Choroid plexus epithelial cell (primary cell): ENCODE measurements around the gene MNX1.

Experiments used
- DNase-seq: peaks from one replicate; pipeline ENCODE4 v3.0.0-alpha.2; 2010; ENCODE audit warnings: low read depth
- H3K4me3 ChIP-seq: 2 replicates; pipeline ENCODE4 v1.5.1; 2011; ENCODE audit warnings: low read depth, mild to moderate bottlenecking, control low read depth, low read length, moderate library complexity
- CTCF ChIP-seq: conservative IDR thresholded peaks from 2 replicates; pipeline ENCODE4 v1.5.1; 2011; ENCODE audit warnings: low read depth, mild to moderate bottlenecking, control low read depth, inconsistent platforms, low read length, moderate library complexity

The MNX1 gene

DNA sequence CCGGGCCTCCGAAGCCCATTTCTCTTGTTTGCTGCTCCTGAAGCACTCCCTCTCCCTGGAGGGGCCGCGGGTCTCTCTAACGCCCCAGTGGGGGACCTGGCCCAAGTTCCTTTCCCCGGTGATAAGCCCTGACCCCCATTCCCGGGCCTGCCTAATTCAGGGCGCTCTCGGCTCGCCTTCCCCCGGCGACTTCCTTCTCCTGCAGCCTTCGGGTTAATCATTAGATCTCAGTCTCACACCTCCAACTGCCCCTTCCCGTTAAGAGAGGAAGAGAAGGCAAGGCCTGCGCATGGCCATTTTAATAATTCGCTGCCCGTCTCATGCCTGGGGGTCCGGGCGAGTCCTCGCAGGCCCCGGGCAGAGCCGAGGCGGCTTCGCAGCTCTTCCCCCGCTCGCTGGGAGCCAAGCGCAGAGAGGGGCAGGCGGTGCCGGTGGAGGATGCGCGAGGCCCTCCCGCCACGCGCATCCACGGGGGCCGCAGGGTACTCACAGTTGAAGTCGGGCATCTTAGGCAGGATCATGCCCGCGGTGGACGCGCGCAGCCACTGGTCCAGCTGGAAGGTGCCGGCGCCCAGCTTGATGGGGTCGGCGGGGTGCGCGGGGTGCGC, 1.2 kb downstream of the MNX1 start:
- no peak overlapping the region for H3K4me3 ChIP-seq
- no peak for DNase-seq
- no peak for TF ChIP-seq CTCF

GRCh38 chr7:157008206-157009169, 2.0 kb downstream of the MNX1 start:
- no peak for TF ChIP-seq CTCF
- H3K4me3 ChIP-seq: no peak overlapping the region
- no peak for DNase-seq

GRCh38 chr7:157007470-157008066, 2.9 kb downstream of the MNX1 start:
- no peak for DNase-seq
- no peak for TF ChIP-seq CTCF
- no peak overlapping the region for H3K4me3 ChIP-seq

GRCh38 chr7:157006829-157007469, 3.5 kb downstream of the MNX1 start:
- DNase-seq: no peak
- H3K4me3 ChIP-seq: no peak overlapping the region
- no peak for TF ChIP-seq CTCF

DNA sequence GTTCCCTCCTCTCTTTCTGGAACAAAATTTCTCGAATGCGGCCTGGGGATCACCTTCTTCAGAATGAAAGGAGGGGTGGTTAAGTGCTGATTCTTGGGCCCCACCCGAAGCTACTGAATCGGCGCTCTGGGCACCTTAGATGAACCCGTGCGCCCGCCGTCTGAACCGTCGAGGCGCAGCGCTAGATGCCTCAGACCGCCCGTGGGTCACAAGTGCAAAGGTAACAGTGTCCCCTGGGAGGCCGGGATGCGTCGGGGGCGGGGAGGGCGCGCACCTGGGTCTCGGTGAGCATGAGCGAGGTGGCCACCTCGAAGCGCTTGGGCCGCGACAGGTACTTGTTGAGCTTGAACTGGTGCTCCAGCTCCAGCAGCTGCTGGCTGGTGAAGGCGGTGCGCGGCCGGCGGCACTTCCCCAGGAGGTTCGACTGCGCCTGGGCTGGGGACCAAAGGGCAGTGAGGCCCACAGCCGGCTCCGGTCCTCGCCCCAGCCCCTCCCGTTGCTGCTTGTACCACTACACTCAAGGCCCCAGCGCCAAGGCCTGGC, 4.2 kb downstream of the MNX1 start:
- no peak for DNase-seq
- H3K4me3 ChIP-seq: no peak overlapping the region
- TF ChIP-seq CTCF: no peak

GRCh38 chr7:157005456-157006204, 4.8 kb downstream of the MNX1 start:
- H3K4me3 ChIP-seq: no peak overlapping the region
- no peak for DNase-seq
- TF ChIP-seq CTCF: no peak
